Endothelial cell (in vitro differentiated cells): ENCODE results near the gene SYCP2L. TPM values are rescaled to one million over a fixed set of nuclear protein-coding genes. Genes with fewer than 3 reads are reported as not detected.

Experiments
- DNase-seq: peaks from one replicate; pipeline ENCODE4 v3.0.0; 2021; ENCODE audit warnings: low spot score
- H3K27ac Mint-ChIP-seq: one replicate; pipeline ENCODE4 v1.8.0; 2021; ENCODE audit warnings: mixed read lengths, inconsistent platforms; ENCODE audit not compliant: unreplicated experiment
- H3K27me3 Mint-ChIP-seq: one replicate; pipeline ENCODE4 v1.8.0; 2021; ENCODE audit warnings: mild to moderate bottlenecking, moderate library complexity, mixed read lengths, inconsistent platforms; ENCODE audit not compliant: unreplicated experiment
- H3K36me3 Mint-ChIP-seq: one replicate; pipeline ENCODE4 v1.8.0; 2021; ENCODE audit warnings: mild to moderate bottlenecking, low read depth, mixed read lengths, inconsistent platforms; ENCODE audit not compliant: unreplicated experiment
- H3K4me1 Mint-ChIP-seq: one replicate; pipeline ENCODE4 v1.8.0; 2021; ENCODE audit warnings: mild to moderate bottlenecking, mixed read lengths, inconsistent platforms; ENCODE audit not compliant: unreplicated experiment
- H3K4me3 Mint-ChIP-seq: one replicate; pipeline ENCODE4 v1.8.0; 2021; ENCODE audit warnings: mild to moderate bottlenecking, mixed read lengths, inconsistent platforms; ENCODE audit not compliant: unreplicated experiment
- H3K9me3 Mint-ChIP-seq: one replicate; pipeline ENCODE4 v1.8.0; 2021; ENCODE audit warnings: mixed read lengths, inconsistent platforms; ENCODE audit not compliant: unreplicated experiment
- CTCF ChIP-seq: fragments of 200-600 bp; sonication (generic); IDR thresholded peaks from one replicate; pipeline ENCODE4 v1.5.0; 2021; ENCODE audit warnings: antibody characterized with exemption; ENCODE audit not compliant: unreplicated experiment
- total RNA-seq: library from RNA; stranded (reverse); fragmentation: NEBNext Ultra II Directional; extraction: Animal tissue kit (Norgen Biotek cat#: 25700); gene quantifications from one replicate; pipeline ENCODE4 v1.2.1, GENCODE V29; 2021; ENCODE audit not compliant: unreplicated experiment

SYCP2L gene
- total RNA-seq, 1 donor from 2014 or later, result 8.1 TPM

DNA sequence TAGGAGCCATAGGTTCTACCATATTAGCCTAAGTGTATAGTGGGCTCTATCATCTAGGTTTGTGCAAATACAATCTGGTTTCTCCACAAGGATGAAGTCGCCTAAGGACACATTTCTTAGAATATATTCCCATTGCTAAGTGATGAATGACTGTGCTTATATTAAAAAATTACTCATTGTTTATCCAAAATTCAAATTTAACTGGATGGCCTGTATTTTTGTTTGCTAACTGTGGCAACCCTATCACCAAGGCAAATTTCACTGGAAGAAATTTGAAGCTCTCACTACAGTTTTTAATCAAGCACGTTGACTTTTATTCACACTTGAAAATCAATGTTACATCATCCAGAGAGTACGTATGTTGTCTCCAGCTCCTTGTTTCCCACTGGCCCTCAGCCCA lies 18.9 kb upstream of the SYCP2L start:
- Mint-ChIP-seq H3K4me3 (no peak overlapping the region), H3K27ac (no peak overlapping the region), H3K4me1 (no peaks in the 10 kb centered on the region), H3K9me3 (no peaks in the 10 kb centered on the region), H3K36me3 (no peaks in the 10 kb centered on the region), H3K27me3 (peaks cover 2% of the 10 kb centered on the region)
- TF ChIP-seq CTCF, result no peak
- no peak for DNase-seq

DNA sequence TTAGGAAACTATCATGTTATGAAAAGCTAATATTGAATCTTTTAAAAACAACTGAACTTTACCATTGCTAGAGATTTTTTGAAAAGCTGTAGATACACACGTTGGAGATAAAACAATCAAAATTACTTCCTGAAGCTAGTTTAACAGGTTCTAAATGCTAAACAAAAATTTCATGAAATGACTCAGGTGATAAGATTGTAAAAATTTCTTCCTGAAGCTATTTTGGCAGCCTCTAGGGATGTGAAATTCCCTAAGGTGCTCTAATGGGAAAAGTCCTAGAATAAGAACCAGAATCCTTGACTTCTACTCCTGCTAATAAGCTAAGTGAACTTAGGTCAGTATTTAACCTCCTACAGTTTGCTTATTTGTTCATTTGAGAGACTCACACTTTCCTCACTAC lies 13.5 kb upstream of the SYCP2L start:
- Mint-ChIP-seq H3K4me1 (no peaks in the 10 kb centered on the region), H3K36me3 (no peaks in the 10 kb centered on the region), H3K4me3 (no peak overlapping the region), H3K27me3 (no peaks in the 10 kb centered on the region), H3K9me3 (no peaks in the 10 kb centered on the region), H3K27ac (no peak overlapping the region)
- no peak for TF ChIP-seq CTCF
- DNase-seq, result no peak

DNA sequence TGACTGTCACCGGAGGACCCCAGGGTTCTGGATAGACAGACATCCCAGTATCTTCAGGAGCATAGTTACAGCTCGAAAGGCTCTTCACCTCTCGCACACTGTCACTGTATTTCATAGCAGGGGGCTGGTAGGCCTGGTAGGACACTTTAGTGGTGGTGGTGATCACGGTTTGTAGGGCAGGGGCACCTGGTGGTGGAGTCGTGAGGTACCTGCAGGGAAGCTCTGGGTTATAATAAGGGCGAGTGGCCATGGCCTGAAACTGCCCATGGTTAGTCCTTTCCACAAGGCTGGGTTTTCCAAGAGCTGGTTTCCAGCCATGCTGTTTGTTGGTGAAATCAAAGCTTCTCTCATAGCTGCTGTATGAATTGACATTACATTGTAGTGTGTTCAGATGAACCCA lies 12.6 kb upstream of the SYCP2L start:
- H3K27ac Mint-ChIP-seq, result no peak overlapping the region
- no peak for TF ChIP-seq CTCF
- H3K4me1 Mint-ChIP-seq, result no peaks in the 10 kb centered on the region
- H3K9me3 Mint-ChIP-seq, result no peaks in the 10 kb centered on the region
- H3K4me3 Mint-ChIP-seq, result no peak overlapping the region
- DNase-seq, result no peak
- H3K27me3 Mint-ChIP-seq, result no peaks in the 10 kb centered on the region
- no peaks in the 10 kb centered on the region for H3K36me3 Mint-ChIP-seq

DNA sequence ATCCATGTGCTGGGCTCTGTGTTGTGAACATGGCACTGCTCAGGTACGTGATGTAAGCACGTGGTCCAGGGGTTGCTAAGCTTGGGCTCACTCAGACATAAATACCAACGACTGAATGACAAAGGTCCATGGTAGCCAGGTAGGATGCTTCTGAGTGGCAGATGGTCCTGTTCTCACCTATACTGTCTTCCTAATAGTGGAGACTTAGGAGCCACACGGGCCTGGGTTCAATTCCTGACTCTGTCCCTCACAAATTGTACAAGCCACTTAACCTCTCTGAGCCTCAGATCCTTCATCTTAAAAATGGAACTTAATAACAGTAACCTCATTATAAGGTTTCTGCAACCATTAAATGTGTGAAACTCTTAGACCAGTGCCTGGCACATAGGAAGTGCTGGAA lies 11.8 kb upstream of the SYCP2L start:
- Mint-ChIP-seq H3K27me3 (peaks cover 5% of the 10 kb centered on the region), H3K36me3 (no peaks in the 10 kb centered on the region), H3K4me1 (no peaks in the 10 kb centered on the region), H3K4me3 (no peak overlapping the region), H3K9me3 (no peaks in the 10 kb centered on the region), H3K27ac (no peak overlapping the region)
- DNase-seq, result no peak
- TF ChIP-seq CTCF, result no peak

DNA sequence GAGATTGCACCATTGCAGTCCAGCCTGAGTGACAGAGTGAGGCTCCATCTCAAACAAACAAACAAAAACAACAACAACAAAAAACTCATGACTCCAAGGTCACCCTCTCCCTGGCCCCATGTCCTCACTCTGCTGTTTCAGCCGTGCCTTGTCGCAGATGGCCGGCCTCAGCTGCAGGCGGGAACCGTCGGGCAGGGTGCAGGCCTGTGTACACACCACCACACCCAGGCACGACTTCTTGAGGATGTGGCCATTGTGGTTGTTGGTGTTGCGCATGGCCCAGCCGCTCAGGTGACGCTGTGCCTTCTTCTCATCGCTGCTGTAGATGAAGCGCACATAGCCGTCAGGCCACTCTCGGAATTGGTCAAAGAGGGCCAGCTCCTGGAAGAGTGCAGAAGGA lies 9.8 kb upstream of the SYCP2L start:
- Mint-ChIP-seq H3K4me1 (peaks cover 5% of the 10 kb centered on the region), H3K27ac (no peak overlapping the region), H3K4me3 (no peak overlapping the region), H3K36me3 (no peaks in the 10 kb centered on the region), H3K9me3 (no peaks in the 10 kb centered on the region), H3K27me3 (peaks cover 12% of the 10 kb centered on the region)
- DNase-seq, result no peak
- TF ChIP-seq CTCF, result no peak
